Testis (tissue), 2 donors: ENCODE measurements around the gene WDR76.

Experiments
- POLR2A ChIP-seq: fragments of 450-650 bp; IDR thresholded peaks from one replicate; pipeline ENCODE4 v1.6.1; 2017; ENCODE audit warnings: antibody characterized with exemption, mild to moderate bottlenecking, moderate library complexity
- TF ChIP-seq, protein P1 (sequence below), 3 experiments: fragments of 450-650 bp in 2 of 3; fragments of 200-600 bp in 1 of 3; sonication (generic) in 1 of 3; IDR thresholded peaks; one replicate each; pipeline ENCODE4 v1.5.1; 2016 to 2019; ENCODE audit warnings: antibody characterized with exemption in 3 of 3, mild to moderate bottlenecking in 2 of 3, moderate library complexity in 1 of 3

DNA sequence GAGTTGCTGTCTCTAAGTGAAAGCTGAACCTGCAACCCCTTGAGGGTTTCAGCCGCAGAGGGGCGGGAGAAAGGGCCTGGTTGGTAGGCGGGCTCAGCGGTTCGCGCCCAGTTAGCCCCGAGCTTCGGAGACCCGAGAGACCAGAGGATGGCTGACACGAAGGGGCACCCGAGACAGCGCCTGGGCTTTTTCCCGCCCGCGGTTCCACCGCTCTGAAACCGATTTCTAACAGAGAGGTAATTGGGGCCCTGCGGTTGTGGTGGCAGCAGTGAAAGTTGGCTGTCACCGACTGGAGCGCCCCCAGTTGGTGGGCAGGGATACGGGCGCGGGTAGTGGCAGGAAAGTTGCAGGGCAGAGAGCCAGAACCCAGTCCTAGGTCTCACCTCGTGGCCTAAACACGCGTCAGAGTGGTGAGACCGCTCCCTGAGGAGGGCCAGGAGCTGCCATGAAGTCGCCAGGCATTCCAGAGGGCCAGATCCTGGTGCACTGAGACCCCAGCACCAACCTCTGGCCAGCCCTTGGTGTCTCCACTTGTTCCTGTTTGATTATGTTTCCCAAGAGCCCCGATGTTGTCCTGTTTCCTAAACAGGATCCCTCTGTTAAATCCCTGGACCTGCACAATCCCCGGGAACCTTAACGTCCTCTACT, 49.4 kb upstream of the WDR76 start:
- TF ChIP-seq POLR2A, result no peak
- TF ChIP-seq, protein P1, sequence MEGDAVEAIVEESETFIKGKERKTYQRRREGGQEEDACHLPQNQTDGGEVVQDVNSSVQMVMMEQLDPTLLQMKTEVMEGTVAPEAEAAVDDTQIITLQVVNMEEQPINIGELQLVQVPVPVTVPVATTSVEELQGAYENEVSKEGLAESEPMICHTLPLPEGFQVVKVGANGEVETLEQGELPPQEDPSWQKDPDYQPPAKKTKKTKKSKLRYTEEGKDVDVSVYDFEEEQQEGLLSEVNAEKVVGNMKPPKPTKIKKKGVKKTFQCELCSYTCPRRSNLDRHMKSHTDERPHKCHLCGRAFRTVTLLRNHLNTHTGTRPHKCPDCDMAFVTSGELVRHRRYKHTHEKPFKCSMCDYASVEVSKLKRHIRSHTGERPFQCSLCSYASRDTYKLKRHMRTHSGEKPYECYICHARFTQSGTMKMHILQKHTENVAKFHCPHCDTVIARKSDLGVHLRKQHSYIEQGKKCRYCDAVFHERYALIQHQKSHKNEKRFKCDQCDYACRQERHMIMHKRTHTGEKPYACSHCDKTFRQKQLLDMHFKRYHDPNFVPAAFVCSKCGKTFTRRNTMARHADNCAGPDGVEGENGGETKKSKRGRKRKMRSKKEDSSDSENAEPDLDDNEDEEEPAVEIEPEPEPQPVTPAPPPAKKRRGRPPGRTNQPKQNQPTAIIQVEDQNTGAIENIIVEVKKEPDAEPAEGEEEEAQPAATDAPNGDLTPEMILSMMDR (IDR thresholded peaks at IDR 0.05), result peak; percentile 71 to 88 (median 74)
